HepG2 (cell line): ENCODE measurements around the gene INHBE.

ENCODE experiments used
- CSRNP2 ChIP-seq: sonication (generic); formaldehyde crosslinking; conservative IDR thresholded peaks from 2 replicates; pipeline ENCODE4 v1.8.0; 2022; ENCODE audit warnings: low read depth, missing genetic modification reagents
- GABPB1 ChIP-seq: IDR thresholded peaks from 2 replicates; pipeline ENCODE4 v1.6.1; 2016; ENCODE audit warnings: mild to moderate bottlenecking, missing genetic modification reagents, moderate library complexity, missing compliant biosample characterization
- HIC2 ChIP-seq: sonication (generic); formaldehyde crosslinking; IDR thresholded peaks from 2 replicates; pipeline ENCODE4 v1.9.0; 2022; ENCODE audit warnings: low read depth, missing genetic modification reagents
- PATZ1 ChIP-seq: sonication (generic); formaldehyde crosslinking; IDR thresholded peaks from 2 replicates; pipeline ENCODE4 v1.4.0; 2020; ENCODE audit warnings: missing genetic modification reagents
- TAF15 ChIP-seq: fragments of 200-400 bp; formaldehyde crosslinking; IDR thresholded peaks from one replicate; pipeline ENCODE4 v1.6.1; 2018; ENCODE audit warnings: mild to moderate bottlenecking, low read depth, low read length; ENCODE audit not compliant: poor library complexity, severe bottlenecking
- ZBTB44 ChIP-seq: sonication (generic); formaldehyde crosslinking; IDR thresholded peaks from 2 replicates; pipeline ENCODE4 v1.4.0; 2020; ENCODE audit warnings: missing genetic modification reagents
- ZFAT ChIP-seq: sonication (generic); formaldehyde crosslinking; conservative IDR thresholded peaks from 2 replicates; pipeline ENCODE4 v1.8.1; 2023; ENCODE audit warnings: missing genetic modification reagents, inconsistent platforms
- ZSCAN29 ChIP-seq: sonication (generic); formaldehyde crosslinking; conservative IDR thresholded peaks from 2 replicates; pipeline ENCODE4 v1.4.0; 2020; ENCODE audit warnings: mild to moderate bottlenecking, missing genetic modification reagents

GRCh38 chr12:57477710-57478681, 22.9 kb downstream of the INHBE start:
- TF ChIP-seq ZFAT (CRISPR knock-in tag) (no peak), CSRNP2 (CRISPR knock-in tag) (no peak), PATZ1 (CRISPR knock-in tag) (0 out of 2 replicates have a peak, but pooled peaks have one; percentile 42), ZBTB44 (CRISPR knock-in tag) (no peak), HIC2 (no peak), TAF15 (no peak), ZSCAN29 (CRISPR knock-in tag) (no peak), GABPB1 (no peak)
